Large intestine (tissue), 3 donors: ENCODE measurements around the gene FBXO28. TPM values are rescaled to one million over a fixed set of nuclear protein-coding genes. Genes with fewer than 3 reads are reported as not detected.

Source experiments
- DNase-seq, 2 donors: peaks; one replicate each; pipeline versions ENCODE4 v3.0.0 to v3.0.0-alpha.2; 2013
- H3K27ac ChIP-seq: one replicate; pipeline ENCODE4 v1.5.1; 2013; ENCODE audit warnings: low read length
- H3K27me3 ChIP-seq: 2 replicates; pipeline ENCODE4 v1.6.1; 2013; ENCODE audit warnings: low read length; ENCODE audit not compliant: control insufficient read depth, insufficient read depth
- H3K36me3 ChIP-seq: 2 replicates; pipeline ENCODE4 v1.6.1; 2013; ENCODE audit warnings: low read length; ENCODE audit not compliant: control insufficient read depth, insufficient read depth
- H3K4me1 ChIP-seq: one replicate; pipeline ENCODE4 v1.6.1; 2013; ENCODE audit warnings: low read length; ENCODE audit not compliant: control insufficient read depth, insufficient read depth
- H3K4me3 ChIP-seq: one replicate; pipeline ENCODE4 v1.5.1; 2013; ENCODE audit warnings: low read length
- H3K9me3 ChIP-seq: one replicate; pipeline ENCODE4 v1.6.1; 2013; ENCODE audit warnings: mild to moderate bottlenecking, low read depth, low read length, moderate library complexity; ENCODE audit not compliant: control insufficient read depth
- WGBS: methylation state at CpG from one replicate; pipeline ENCODE4 v1.1.5; 2013; ENCODE audit warnings: low lambda C conversion rate; ENCODE audit not compliant: insufficient coverage; 5-methylcytosine and 5-hydroxymethylcytosine counted together
- polyA plus RNA-seq: library from polyadenylated mRNA; unstranded; fragments of 120-200 nt; gene quantifications from one replicate; pipeline ENCODE4 v1.2.1, GENCODE V29; 2013

Gene FBXO28
- polyA plus RNA-seq, 1 donor: 24.9 TPM

DNA sequence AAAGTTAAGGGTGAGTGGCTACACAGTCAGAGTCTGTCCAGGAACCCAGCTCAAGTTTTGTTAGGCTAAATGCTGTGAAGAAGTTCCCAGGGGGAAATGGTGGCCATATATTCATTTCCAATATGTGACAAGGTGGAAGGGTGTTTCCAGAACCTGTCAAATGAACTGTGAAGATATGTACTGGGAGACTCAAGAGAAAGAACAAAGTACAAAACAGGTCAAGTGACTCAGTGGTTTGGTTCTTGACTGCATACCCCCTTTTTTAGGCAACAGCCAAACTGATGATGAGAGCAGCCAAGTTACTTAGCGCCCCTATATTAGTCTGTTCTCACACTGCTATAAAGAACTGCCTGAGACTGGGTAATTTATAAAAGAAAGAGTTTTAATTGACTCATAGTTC is 18.6 kb upstream of the FBXO28 start:
- H3K4me3 ChIP-seq: no peak overlapping the region
- no peaks in the 10 kb centered on the region for H3K9me3 ChIP-seq
- no peak overlapping the region for H3K27ac ChIP-seq
- H3K27me3 ChIP-seq: no peaks in the 10 kb centered on the region
- no peaks in the 10 kb centered on the region for H3K4me1 ChIP-seq
- no peak for DNase-seq
- no peaks in the 10 kb centered on the region for H3K36me3 ChIP-seq
- no CpG with 5 or more reads among the region's 1 CpG for WGBS

DNA sequence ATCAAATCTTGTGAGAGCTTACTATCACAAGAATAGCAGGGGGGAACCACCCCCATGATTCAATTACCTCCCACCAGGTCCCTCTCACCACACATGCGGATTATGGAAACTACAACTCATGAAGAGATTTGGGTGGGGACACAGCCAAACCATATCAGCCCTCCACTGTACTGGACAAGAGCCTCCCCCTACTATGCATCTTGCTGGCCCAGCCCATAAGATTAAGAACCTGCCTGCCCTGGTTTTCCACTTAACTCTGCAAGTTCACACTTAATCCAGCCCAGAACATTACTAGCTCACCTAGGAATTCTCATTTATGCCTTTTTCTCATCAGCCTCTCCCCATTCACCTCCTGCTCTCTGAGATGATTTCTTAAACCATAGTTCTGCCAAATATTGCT is 18.0 kb upstream of the FBXO28 start:
- Histone ChIP-seq H3K4me3 (no peak overlapping the region), H3K36me3 (no peaks in the 10 kb centered on the region), H3K4me1 (no peaks in the 10 kb centered on the region), H3K27me3 (no peaks in the 10 kb centered on the region), H3K27ac (no peak overlapping the region), H3K9me3 (no peaks in the 10 kb centered on the region)
- no CpG with 5 or more reads among the region's 1 CpG for WGBS
- DNase-seq: no peak

DNA sequence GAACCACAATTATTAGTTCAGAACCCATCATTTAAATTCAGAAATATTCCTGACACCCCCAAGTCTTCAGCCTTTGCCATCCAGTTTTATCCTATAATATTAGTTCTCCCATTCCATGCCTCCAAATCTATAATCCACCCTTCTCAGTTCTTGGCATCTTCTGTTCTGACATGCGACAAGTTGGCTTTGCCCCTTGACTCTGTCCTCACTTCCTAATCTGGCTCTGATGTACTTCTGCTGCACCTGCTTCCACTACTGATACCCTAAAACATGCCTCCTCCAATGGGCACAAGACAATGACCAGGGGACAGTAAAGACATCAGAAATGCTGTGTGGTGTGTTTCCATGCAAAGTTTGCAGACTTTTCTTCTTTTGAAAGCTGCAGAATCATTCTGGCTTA is 17.1 kb upstream of the FBXO28 start:
- no peaks in the 10 kb centered on the region for H3K27me3 ChIP-seq
- no peak overlapping the region for H3K4me3 ChIP-seq
- H3K4me1 ChIP-seq: no peaks in the 10 kb centered on the region
- no peaks in the 10 kb centered on the region for H3K9me3 ChIP-seq
- H3K36me3 ChIP-seq: no peaks in the 10 kb centered on the region
- DNase-seq: no peak
- H3K27ac ChIP-seq: no peak overlapping the region
- no CpG with 5 or more reads among the region's 1 CpG for WGBS

- H3K27ac ChIP-seq: no peak overlapping the region
- 100% methylated on average over 3 of the region's 4 CpGs for WGBS
- no peaks in the 10 kb centered on the region for H3K4me1 ChIP-seq
Observed at GRCh38 chr1:224098007-224098406, 15.9 kb upstream of the FBXO28 start.

DNA sequence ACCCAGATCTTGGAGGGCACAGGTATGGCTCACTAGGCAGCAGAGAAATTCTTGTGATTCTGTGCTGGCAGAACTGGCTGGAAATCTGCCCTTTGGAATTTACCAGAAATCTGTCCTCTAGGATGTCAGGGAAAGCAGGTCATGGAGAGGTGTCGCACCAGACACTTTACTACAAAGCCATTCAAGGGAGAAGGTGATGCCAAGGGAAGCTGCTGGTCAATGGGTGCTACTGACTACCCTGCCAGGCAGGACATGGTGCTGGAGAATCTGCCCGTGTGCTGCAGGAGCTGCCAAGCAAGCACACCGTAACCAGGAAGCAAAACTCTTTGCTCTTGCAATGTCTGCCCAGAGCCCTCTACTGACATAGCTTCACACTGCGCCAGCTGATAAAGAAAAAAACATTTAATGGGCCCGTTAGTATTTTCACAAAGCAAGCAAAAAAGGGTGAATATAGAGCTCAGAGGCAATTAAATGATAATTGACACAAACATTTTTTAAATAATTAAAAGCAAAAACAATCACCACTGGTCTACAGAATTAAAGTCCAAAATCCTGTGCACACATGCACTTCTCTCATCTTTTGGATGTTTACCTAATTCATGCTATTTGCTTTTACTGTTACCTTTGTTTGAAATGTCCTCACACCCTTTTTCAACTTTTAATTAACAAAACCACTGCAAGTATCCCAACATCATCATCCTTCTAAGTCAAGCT is 7.2 kb upstream of the FBXO28 start:
- Histone ChIP-seq H3K27ac (no peak overlapping the region), H3K9me3 (no peaks in the 10 kb centered on the region), H3K27me3 (no peaks in the 10 kb centered on the region), H3K4me3 (no peak overlapping the region), H3K4me1 (no peaks in the 10 kb centered on the region), H3K36me3 (no peaks in the 10 kb centered on the region)
- WGBS: no CpG with 5 or more reads among the region's 5 CpGs
- DNase-seq: peak; percentile 29 to 62

More at GRCh38 chr1:224098007-224098406, 15.9 kb upstream of the FBXO28 start:
- Histone ChIP-seq H3K9me3 (no peaks in the 10 kb centered on the region), H3K36me3 (no peaks in the 10 kb centered on the region), H3K27me3 (no peaks in the 10 kb centered on the region), H3K4me3 (no peak overlapping the region)
- no peak for DNase-seq

GRCh38 chr1:224107282-224107625 is 6.7 kb upstream of the FBXO28 start:
- Histone ChIP-seq H3K27ac (no peak overlapping the region), H3K27me3 (no peaks in the 10 kb centered on the region), H3K36me3 (no peaks in the 10 kb centered on the region), H3K9me3 (no peaks in the 10 kb centered on the region), H3K4me1 (no peaks in the 10 kb centered on the region), H3K4me3 (no peak overlapping the region)
- DNase-seq: no peak

- DNase-seq: no peak
- no peaks in the 10 kb centered on the region for H3K27me3 ChIP-seq
- no peak overlapping the region for H3K27ac ChIP-seq
- no peaks in the 10 kb centered on the region for H3K36me3 ChIP-seq
- H3K4me3 ChIP-seq: no peak overlapping the region
- H3K9me3 ChIP-seq: no peaks in the 10 kb centered on the region
- no peaks in the 10 kb centered on the region for H3K4me1 ChIP-seq
Observed at GRCh38 chr1:224108991-224109390, 4.9 kb upstream of the FBXO28 start.

DNA sequence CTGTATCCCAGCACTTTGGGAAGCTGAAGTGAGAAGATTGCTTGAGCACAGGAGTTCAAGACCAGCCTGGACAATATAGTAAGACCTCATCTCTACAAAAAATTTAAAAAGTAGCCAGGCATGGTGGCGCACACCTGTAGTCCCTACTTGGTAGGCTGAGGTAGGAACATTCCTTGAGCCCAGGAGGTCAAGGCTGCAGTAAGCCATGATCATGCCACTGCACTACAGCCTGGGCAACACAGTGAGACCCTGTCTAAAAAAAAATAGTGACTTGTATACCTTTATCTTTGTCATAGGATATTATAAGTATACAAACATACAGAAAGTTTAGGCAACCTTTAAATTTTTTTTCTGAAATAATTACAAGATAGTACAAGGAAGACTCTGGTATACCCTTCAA is 3.9 kb upstream of the FBXO28 start:
- Histone ChIP-seq H3K36me3 (no peaks in the 10 kb centered on the region), H3K27me3 (no peaks in the 10 kb centered on the region), H3K27ac (no peak overlapping the region), H3K4me1 (no peaks in the 10 kb centered on the region), H3K9me3 (no peaks in the 10 kb centered on the region), H3K4me3 (no peak overlapping the region)
- no peak for DNase-seq
- WGBS: no CpG with 5 or more reads among the region's 1 CpG

GRCh38 chr1:224113005-224113404 is 906 bp upstream of the FBXO28 start:
- no peak for DNase-seq
- peaks cover 3% of the 10 kb centered on the region for H3K4me1 ChIP-seq
- 71% methylated on average over 1 of the region's 10 CpGs for WGBS
- no peak overlapping the region for H3K4me3 ChIP-seq
- no peaks in the 10 kb centered on the region for H3K27me3 ChIP-seq
- H3K36me3 ChIP-seq: peaks cover 2% of the 10 kb centered on the region
- H3K27ac ChIP-seq: no peak overlapping the region
- H3K9me3 ChIP-seq: no peaks in the 10 kb centered on the region

DNA sequence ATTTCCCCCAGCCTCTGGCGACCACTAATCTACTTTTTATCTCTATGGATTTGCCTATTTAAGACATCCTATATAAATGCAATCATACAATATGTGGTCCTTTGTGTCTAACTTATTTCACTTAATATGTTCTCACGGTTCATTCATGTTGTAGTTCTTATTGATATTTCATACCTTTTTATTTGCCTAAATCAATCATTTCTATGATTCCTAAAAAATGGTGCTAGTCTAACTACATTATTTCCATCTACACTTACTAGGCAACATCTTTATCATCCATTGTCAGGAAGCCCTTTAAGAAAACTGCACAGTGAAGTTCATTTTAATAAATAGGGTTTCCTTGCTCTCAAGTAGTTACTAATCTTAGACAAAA is 380 bp upstream of the FBXO28 start:
- Histone ChIP-seq H3K27me3 (no peaks in the 10 kb centered on the region), H3K36me3 (peaks cover 2% of the 10 kb centered on the region), H3K9me3 (no peaks in the 10 kb centered on the region), H3K4me1 (peaks cover 3% of the 10 kb centered on the region), H3K27ac (peak overlapping the region; percentile 92), H3K4me3 (peak overlapping the region; percentile 100)
- WGBS: 65% methylated on average over 2 of the region's 2 CpGs
- no peak for DNase-seq

- Histone ChIP-seq H3K36me3 (peaks cover 7% of the 10 kb centered on the region), H3K4me1 (peaks cover 3% of the 10 kb centered on the region), H3K27ac (peak overlapping the region; percentile 92), H3K27me3 (no peaks in the 10 kb centered on the region), H3K4me3 (peak overlapping the region; percentile 100), H3K9me3 (no peaks in the 10 kb centered on the region)
- DNase-seq: no peak
- WGBS: 0% methylated on average over 2 of the region's 11 CpGs
Observed at GRCh38 chr1:224114787-224115175, 870 bp downstream of the FBXO28 start.
